Urothelium cell line (cell line): ENCODE measurements around the gene MTPN.

Experiments
- DNase-seq: peaks from one replicate; pipeline ENCODE4 v3.0.0; 2011; ENCODE audit warnings: low spot score, mixed read lengths
- FAIRE-seq: peaks from 2 replicates; lab custom pipeline; 2011; peaks lifted over from hg19 to GRCh38; lab: Jason Lieb, UNC

The MTPN gene

GRCh38 chr7:135929249-135929648 lies 47.9 kb downstream of the MTPN start:
- DNase-seq (no peak), FAIRE-seq (no peak)

GRCh38 chr7:135928136-135928535 lies 49.0 kb downstream of the MTPN start:
- DNase-seq (no peak), FAIRE-seq (no peak)

- no peak for DNase-seq
- FAIRE-seq, result no peak
These were observed 51.9 kb downstream of the MTPN start for GRCh38 chr7:135925210-135925609.

GRCh38 chr7:135924302-135924701 lies 52.9 kb downstream of the MTPN start:
- DNase-seq, result no peak
- FAIRE-seq, result no peak

GRCh38 chr7:135922263-135922662 lies 54.9 kb downstream of the MTPN start:
- FAIRE-seq, result no peak

DNA sequence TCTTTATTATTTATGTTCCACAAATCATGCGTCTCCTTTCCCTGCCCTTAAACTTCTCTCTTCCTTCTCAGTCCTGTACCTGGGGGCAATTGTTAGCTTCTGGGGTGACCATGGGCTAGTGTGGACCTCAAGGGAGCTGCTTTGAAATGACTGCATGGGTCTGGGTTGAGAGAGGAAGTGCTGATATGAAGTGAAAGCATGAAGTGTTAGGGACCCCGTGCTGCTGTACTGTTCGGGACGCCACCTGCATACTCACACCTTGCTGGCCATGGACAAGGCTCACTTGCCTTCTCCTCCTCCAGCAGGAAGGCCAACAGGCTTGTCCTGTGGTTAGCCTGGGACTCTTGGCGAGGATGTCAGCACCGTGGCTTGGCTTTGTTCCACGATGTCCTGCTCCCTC lies 56.7 kb downstream of the MTPN start:
- FAIRE-seq (no peak), DNase-seq (no peak)

More at GRCh38 chr7:135922263-135922662, 54.9 kb downstream of the MTPN start:
- no peak for DNase-seq

- DNase-seq (no peak), FAIRE-seq (no peak)
These were observed 57.9 kb downstream of the MTPN start for GRCh38 chr7:135919071-135919841.

- no peak for DNase-seq
- no peak for FAIRE-seq
These were observed 59.0 kb downstream of the MTPN start for GRCh38 chr7:135918134-135918533.

DNA sequence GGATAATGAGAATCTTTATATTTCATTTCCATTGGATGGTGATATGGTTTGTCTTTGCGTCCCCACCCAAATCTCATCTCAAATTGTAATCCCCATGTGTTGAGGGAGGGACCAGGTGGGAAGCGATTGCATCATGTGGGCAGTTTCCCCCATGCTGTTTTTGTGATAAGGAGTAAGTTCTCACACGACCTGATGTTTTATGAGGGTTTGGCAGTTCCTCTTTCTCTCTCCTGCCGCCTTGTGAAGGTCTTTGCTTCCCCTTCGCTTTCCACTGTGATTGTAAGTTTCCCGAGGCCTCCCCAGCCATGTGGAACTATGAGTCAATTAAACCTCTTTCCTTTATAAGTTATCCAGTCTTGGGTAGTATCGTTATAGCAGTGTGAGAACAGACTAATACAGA lies 59.4 kb downstream of the MTPN start:
- no peak for DNase-seq
- FAIRE-seq, result no peak

- no peak for DNase-seq
- FAIRE-seq, result no peak
These were observed 62.8 kb downstream of the MTPN start for GRCh38 chr7:135914346-135914745.

- DNase-seq, result no peak
- no peak for FAIRE-seq
These were observed 63.8 kb downstream of the MTPN start for GRCh38 chr7:135913404-135913803.

DNA sequence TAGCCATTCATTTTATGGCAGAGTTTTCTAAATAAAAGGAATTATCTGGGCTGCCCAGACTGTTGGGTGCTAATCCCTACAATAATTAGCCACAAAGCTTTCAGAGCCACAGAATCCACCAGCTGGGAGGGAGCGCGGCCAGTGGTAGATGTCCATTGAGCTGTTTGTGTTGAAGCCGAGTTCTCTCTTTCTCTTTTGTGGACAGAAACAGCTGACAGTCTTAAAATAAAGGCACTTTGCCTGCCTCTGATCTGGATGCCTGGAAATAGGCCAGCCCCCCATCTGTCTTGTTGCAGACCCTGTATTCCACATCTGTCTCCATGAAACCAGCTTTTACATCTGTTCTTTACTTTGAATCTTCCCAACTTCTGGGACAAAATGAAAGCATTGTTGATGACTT lies 66.1 kb downstream of the MTPN start:
- FAIRE-seq (no peak), DNase-seq (no peak)

DNA sequence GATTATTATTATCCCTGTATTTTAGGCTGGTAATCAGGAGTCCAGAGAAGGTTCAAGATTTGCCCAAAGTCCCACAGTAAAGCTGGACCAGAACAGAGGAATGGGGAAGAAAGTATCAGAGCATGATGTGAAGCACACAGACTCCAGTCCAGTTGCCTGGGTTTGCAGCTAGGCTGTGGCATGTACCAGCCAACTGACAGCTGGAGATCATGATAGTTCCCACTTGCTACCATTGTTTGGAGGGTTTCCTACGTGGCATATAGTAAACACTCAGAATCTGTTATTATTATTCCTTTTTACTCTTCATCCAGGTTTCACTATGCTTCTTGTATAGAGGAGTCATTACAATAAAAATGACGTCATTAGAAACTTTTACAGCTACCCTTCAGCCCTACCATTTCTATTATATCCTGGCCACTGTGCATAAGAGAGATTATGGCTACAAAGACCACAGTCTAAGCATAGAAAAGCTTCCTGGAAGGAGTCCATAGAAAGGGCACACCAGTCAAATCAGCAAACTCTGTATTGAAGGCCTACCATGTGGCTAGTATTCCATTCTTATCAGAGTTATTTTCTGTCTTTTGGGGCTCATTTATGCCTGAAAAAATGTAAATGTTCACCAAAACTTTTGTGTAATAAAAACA lies 66.6 kb downstream of the MTPN start:
- FAIRE-seq, result no peak
- no peak for DNase-seq

DNA sequence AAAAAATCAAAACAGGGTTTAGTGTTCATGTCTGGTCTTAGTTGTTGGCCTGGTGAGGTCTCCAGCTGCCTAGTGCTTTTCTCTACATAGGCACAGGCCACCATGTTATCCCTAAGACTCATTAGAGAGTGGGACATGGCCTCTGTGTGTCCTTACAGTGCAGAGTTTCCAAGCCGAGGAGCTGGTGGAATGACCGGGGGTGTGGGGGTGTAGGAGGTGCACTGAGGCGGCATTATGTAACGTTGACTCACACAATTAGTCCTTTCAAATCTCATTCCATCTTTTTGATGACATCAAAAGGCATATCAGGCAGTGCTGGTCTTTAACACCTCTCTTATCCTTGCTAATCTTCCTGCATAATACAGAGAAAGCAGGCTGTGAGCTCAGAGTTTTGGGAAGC lies 71.3 kb downstream of the MTPN start:
- DNase-seq (no peak), FAIRE-seq (no peak)

- FAIRE-seq (no peak), DNase-seq (no peak)
These were observed 71.8 kb downstream of the MTPN start for GRCh38 chr7:135905355-135905754.

DNA sequence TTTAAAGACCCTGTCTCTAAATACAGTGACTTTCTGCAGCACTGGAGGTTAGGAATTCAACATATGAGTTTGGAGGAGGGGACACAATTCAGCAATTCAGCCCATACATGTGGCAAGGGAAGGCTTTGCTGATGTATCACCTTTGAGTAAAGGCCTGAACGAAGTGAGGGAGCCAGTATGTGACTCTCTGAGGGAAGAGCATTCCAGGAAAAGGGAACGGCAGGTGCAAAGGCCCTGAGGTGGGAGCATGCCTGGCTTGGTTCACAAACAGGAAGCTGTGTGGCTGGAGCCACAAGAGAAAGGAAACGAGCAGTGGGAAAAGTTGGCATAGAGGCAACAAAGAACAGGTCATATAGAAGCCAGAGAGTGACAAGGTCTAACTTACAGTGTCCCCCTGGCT lies 72.9 kb downstream of the MTPN start:
- no peak for DNase-seq
- FAIRE-seq, result no peak

- no peak for DNase-seq
- no peak for FAIRE-seq
These were observed 75.3 kb downstream of the MTPN start for GRCh38 chr7:135901585-135902540.

DNA sequence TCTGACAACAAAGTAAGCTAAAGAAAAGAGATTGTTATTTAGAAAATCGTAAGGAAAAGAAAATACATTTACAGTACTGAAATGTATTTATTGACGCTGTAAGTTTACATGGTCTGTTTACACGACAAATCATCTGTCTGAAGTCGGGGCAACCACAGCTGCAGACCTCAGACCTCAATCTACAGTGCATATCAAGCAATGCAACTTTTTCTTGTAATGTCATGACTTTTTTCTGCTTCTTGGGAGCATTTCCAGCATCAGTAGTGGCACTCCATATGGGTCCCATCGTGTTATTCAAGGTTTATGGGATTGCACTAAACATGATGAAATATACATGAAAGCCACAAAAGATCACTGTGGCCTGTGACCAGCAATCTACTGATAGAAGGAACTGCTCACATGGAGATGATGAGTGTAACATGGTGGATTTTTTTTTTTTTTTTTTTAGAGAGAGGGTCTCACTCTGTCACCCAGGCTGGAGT lies 77.1 kb downstream of the MTPN start:
- FAIRE-seq, result no peak

DNA sequence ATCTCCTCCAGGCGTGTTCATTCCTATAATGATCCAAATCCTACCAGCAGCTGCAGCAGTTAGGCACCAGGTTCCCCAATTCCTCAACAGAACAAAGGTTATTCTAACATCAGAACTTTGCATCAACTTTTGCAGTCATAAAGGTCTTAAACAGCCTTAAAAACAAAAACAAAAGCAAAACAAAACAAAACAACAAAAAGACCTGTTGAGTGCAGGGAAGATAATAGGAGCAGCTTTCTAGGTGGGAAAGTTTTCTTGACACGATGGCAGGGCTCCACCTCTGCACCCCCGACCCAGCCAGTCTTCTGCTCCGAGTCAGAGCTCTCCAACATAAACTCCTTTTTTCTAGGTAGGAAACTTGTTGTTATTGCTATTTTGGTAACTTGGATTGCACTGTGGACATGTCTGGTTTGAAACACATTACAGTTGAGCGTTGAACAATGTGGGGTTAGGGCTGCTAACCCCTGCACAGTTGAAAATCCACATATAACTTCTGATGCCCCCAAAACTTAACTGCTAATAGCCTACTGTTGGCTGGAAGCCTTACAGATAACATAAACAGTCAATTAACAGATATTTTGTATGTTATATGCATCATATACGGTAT lies 77.6 kb downstream of the MTPN start:
- FAIRE-seq (no peak), DNase-seq (no peak)

More for the DNA sequence above, 77.1 kb downstream of the MTPN start:
- no peak for DNase-seq

DNA sequence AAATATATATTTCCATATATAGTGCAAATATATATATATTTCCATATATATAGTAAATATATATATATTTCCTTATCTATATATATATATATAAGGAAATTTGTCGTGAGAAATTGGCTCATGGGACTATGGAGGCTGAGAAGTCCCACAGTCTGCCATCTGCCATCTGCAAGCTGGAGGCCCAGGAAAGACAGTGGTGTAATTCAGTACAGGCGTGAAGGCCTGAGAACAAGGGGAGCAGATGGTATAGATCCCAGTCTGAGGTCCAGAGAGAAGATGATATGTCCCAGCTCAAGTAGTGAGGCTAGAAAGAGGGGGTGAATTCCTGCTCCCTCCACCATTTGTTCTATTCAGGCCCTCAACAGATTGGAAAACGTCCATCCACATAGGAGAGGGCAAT lies 78.9 kb downstream of the MTPN start:
- DNase-seq (no peak), FAIRE-seq (no peak)

GRCh38 chr7:135894816-135895215 lies 82.3 kb downstream of the MTPN start:
- no peak for DNase-seq
- no peak for FAIRE-seq
